Ascending aorta (tissue), 2 donors: ENCODE data around the gene PIEZO1. TPM values are rescaled to one million over a fixed set of nuclear protein-coding genes. Genes with fewer than 3 reads are reported as not detected.

Source experiments
- DNase-seq, 2 donors: peaks; one replicate each; pipeline ENCODE4 v3.0.0-alpha.2; 2019; ENCODE audit warnings: low spot score in 2 of 2
- H3K27ac ChIP-seq, 2 donors: fragments of 200-600 bp; sonication (generic); one replicate each; pipeline ENCODE4 v1.5.1; 2016 to 2017; ENCODE audit warnings: mild to moderate bottlenecking in 1 of 2
- H3K27me3 ChIP-seq: fragments of 200-600 bp; sonication (generic); one replicate; pipeline ENCODE4 v1.5.1; 2017
- H3K36me3 ChIP-seq, 2 donors: fragments of 200-600 bp; sonication (generic); one replicate each; pipeline ENCODE4 v1.5.1; 2016
- H3K4me1 ChIP-seq, 2 donors: fragments of 200-600 bp; sonication (generic); one replicate each; pipeline ENCODE4 v1.5.1; 2016 to 2017; ENCODE audit warnings: mild to moderate bottlenecking in 1 of 2
- H3K4me3 ChIP-seq, 2 donors: fragments of 200-600 bp; sonication (generic); one replicate each; pipeline ENCODE4 v1.5.1; 2016 to 2017; ENCODE audit warnings: mild to moderate bottlenecking in 1 of 2
- H3K9me3 ChIP-seq, 2 donors: fragments of 200-600 bp; sonication (generic); one replicate each; pipeline ENCODE4 v1.5.1; 2016
- CTCF ChIP-seq, 3 experiments: fragments of 200-600 bp in 2 of 3; fragments of 450-650 bp in 1 of 3; sonication (generic) in 2 of 3; IDR thresholded peaks; one replicate each; pipeline ENCODE4 v1.5.1; 2016 to 2019; ENCODE audit warnings: antibody characterized with exemption in 3 of 3, mild to moderate bottlenecking in 1 of 3, moderate library complexity in 1 of 3
- intact Hi-C: fragments of 100-400 bp; cut with DNase I; formaldehyde crosslinking; loops from one replicate; pipeline ENCODE4 v1.15.1; 2023
- total RNA-seq: library from RNA; depleted of rRNA; stranded (reverse); fragments of >200 nt; gene quantifications from one replicate; pipeline ENCODE4 v1.1.0, GENCODE V29; 2016

PIEZO1 gene
- total RNA-seq, 1 donor from 2014 or later: 428 TPM

DNA sequence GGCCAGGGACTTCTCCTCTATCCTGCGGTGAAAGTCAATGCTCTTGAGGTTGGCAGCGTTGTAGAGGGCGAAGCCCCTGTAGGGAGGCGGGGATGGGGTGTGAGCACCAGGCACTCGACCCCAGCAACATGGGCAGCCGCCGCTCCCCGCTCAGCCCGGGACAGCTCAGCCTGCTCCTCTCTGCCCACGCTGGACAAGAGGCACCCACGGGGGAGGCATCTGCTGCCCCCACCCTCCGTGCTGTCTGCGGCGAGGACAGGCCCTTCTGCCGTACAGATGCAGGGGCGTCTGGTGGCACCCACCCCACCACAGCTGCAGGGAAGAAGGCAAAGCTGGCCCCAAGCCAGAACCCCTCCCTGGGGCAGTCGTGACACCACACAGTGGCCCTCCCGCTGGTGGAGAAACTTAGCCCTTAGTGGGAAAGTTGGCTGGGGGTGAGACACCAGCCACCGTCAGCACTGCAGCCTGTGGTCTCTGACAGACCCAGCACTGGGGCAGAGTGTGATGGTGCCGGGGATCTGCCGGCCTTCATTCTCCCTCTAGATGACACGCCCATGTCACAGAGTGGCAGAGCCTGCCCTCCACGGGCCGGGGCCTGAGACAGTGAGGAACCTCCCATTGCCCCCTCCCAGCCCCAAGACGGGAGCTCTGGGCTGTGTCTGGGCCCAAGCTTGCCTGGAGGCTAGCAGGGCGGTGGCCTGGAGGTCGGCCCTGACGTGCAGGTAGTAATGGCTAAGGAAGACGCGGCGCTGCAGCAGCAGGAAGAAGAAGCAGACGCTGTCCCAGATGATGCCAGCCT lies 59.2 kb downstream of the PIEZO1 start:
- no peak for TF ChIP-seq CTCF (IDR thresholded peaks at IDR 0.05)
- Histone ChIP-seq H3K27me3 (no peaks in the 10 kb centered on the region), H3K36me3 (peaks cover 70 to 72% of the 10 kb centered on the region in 2 donors), H3K9me3 (no peaks in the 10 kb centered on the region), H3K4me1 (no peaks in the 10 kb centered on the region), H3K27ac (no peak overlapping the region), H3K4me3 (no peak overlapping the region)
- no peak for DNase-seq
- intact Hi-C loops: no loop called here

GRCh38 chr16:88724855-88725555 lies 60.0 kb downstream of the PIEZO1 start:
- H3K4me1 ChIP-seq: no peaks in the 10 kb centered on the region
- H3K4me3 ChIP-seq: no peak overlapping the region
- no peak for DNase-seq
- no peak overlapping the region for H3K27ac ChIP-seq
- TF ChIP-seq CTCF (IDR thresholded peaks at IDR 0.05): no peak
- H3K36me3 ChIP-seq: peaks cover 75 to 77% of the 10 kb centered on the region in 2 donors
- intact Hi-C loops: no loop called here
- no peaks in the 10 kb centered on the region for H3K9me3 ChIP-seq
- no peaks in the 10 kb centered on the region for H3K27me3 ChIP-seq

- intact Hi-C loops: no loop called here
- Histone ChIP-seq H3K4me1 (no peaks in the 10 kb centered on the region), H3K27ac (no peak overlapping the region), H3K27me3 (no peaks in the 10 kb centered on the region), H3K9me3 (no peaks in the 10 kb centered on the region), H3K36me3 (peaks cover 85 to 88% of the 10 kb centered on the region in 2 donors), H3K4me3 (no peak overlapping the region)
- no peak for TF ChIP-seq CTCF (IDR thresholded peaks at IDR 0.05)
- no peak for DNase-seq
Observed at GRCh38 chr16:88723911-88724310, 61.1 kb downstream of the PIEZO1 start.

- no peak for TF ChIP-seq CTCF (IDR thresholded peaks at IDR 0.05)
- Histone ChIP-seq H3K36me3 (peaks cover 89 to 92% of the 10 kb centered on the region in 2 donors), H3K9me3 (no peaks in the 10 kb centered on the region), H3K27me3 (no peaks in the 10 kb centered on the region), H3K4me1 (no peaks in the 10 kb centered on the region), H3K27ac (no peak overlapping the region), H3K4me3 (no peak overlapping the region)
- intact Hi-C loops: no loop called here
- DNase-seq: no peak
Observed at GRCh38 chr16:88723507-88723887, 61.5 kb downstream of the PIEZO1 start.

DNA sequence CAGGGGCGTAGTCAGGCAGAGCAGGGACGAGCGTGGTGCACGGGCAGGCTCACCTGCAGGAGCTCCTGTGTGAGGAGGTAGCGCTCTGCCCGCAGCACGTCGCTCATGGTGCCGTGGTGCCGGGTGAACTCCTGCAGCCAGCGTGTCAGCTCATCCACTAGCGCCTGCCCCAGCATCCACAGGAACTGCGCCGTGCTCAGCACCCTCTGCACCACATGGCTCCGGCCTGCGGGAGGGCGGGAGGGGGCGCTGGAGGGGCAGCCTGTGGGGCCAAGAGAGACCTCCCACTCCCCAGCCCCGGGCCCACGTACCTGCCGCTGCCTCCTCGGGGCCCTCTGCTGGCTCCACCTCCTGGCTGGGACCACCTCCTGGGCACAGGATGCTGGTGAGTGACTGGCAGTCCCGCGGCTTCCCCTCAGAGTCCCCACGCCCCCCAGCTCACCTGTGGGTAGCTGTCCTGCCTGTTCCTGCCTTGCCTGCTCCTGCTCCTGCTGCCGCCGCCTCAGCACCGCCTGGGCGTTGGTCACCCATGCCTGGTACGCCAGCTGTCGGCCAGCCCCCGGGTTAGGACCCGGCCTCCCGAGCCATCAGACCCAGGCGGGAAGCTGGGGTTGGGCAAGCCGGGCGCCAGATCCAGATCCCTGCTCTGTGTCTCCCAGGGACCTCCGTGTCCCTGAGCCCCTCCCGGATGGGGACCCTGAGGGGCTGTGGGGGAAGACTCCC lies 62.1 kb downstream of the PIEZO1 start:
- Histone ChIP-seq H3K27ac (no peak overlapping the region), H3K4me1 (no peaks in the 10 kb centered on the region), H3K36me3 (peaks cover 89 to 95% of the 10 kb centered on the region in 2 donors), H3K9me3 (no peaks in the 10 kb centered on the region), H3K4me3 (no peak overlapping the region), H3K27me3 (no peaks in the 10 kb centered on the region)
- no peak for DNase-seq
- intact Hi-C loops: no loop called here
- no peak for TF ChIP-seq CTCF (IDR thresholded peaks at IDR 0.05)
